Gastrocnemius medialis (tissue), 4 donors: ENCODE results near the gene DSCAML1. TPM values are rescaled to one million over a fixed set of nuclear protein-coding genes. Genes with fewer than 3 reads are reported as not detected.

Experiments
- ATAC-seq, 2 donors: fragments of 150-250 bp; one replicate each; pipeline ENCODE4 v1.9.1; 2016
- DNase-seq, 2 donors: peaks; one replicate each; pipeline ENCODE4 v3.0.0-alpha.2; 2019
- H3K27ac ChIP-seq, 4 donors: fragments of 200-600 bp; sonication (generic); 1 replicate in 1 of 4; 2 replicates in 3 of 4; pipeline ENCODE4 v1.5.1; 2016 to 2018; ENCODE audit warnings: mild to moderate bottlenecking in 2 of 4, moderate library complexity in 1 of 4
- H3K27me3 ChIP-seq, 3 donors: fragments of 200-600 bp; sonication (generic) in 2 of 3; 1 replicate in 1 of 3; 2 replicates in 2 of 3; pipeline versions ENCODE4 v1.5.1 to v1.6.0; 2016 to 2019; ENCODE audit warnings: mild to moderate bottlenecking in 1 of 3, moderate library complexity in 1 of 3
- H3K36me3 ChIP-seq, 2 donors: fragments of 200-600 bp; sonication (generic) in 1 of 2; one replicate each; pipeline ENCODE4 v1.5.1; 2017 to 2018
- H3K4me1 ChIP-seq, 2 donors: fragments of 200-600 bp; sonication (generic) in 1 of 2; one replicate each; pipeline ENCODE4 v1.5.1; 2016 to 2017; ENCODE audit warnings: mild to moderate bottlenecking in 2 of 2
- H3K4me3 ChIP-seq, 4 donors: fragments of 200-600 bp; sonication (generic) in 3 of 4; 1 replicate in 1 of 4; 2 replicates in 3 of 4; pipeline ENCODE4 v1.5.1; 2016 to 2019; ENCODE audit warnings: mild to moderate bottlenecking in 2 of 4
- H3K9me3 ChIP-seq, 3 donors: fragments of 200-600 bp; sonication (generic) in 2 of 3; 1 replicate in 1 of 3; 2 replicates in 2 of 3; pipeline ENCODE4 v1.5.1; 2016 to 2019
- CTCF ChIP-seq, 5 experiments: fragments of 450-650 bp in 3 of 5; fragments of 200-600 bp in 2 of 5; sonication (generic) in 2 of 5; IDR thresholded peaks in 4 of 5; conservative IDR thresholded peaks in 1 of 5; 1 replicate in 4 of 5; 2 replicates in 1 of 5; pipeline ENCODE4 v1.5.1; 2016 to 2019; ENCODE audit warnings: antibody characterized with exemption in 5 of 5, mild to moderate bottlenecking in 3 of 5, moderate library complexity in 3 of 5
- POLR2A ChIP-seq, 2 donors: fragments of 450-650 bp; IDR thresholded peaks; one replicate each; pipeline ENCODE4 v1.6.1; 2017; ENCODE audit warnings: antibody characterized with exemption in 2 of 2, mild to moderate bottlenecking in 2 of 2, moderate library complexity in 2 of 2
- in situ Hi-C, 4 donors: fragments of 200-750 bp; cut with MboI; loops; one replicate each; pipeline versions ENCODE4 v1.15.0 to v1.8.0; 2017; ENCODE audit warnings: low sequenced_read_pairs in 4 of 4
- intact Hi-C: fragments of 100-400 bp; cut with DNase I; formaldehyde crosslinking; loops from one replicate; pipeline ENCODE4 v1.15.1; 2023; ENCODE audit warnings: low total_unique reads
- total RNA-seq, 4 donors: library from RNA; depleted of rRNA; stranded (reverse); fragments of >200 nt; gene quantifications; one replicate each; pipeline versions ENCODE4 v1.1.0 to v1.2.3, GENCODE V29; 2016

Gene DSCAML1
- total RNA-seq, 4 donors from 2014 or later = 0.05 to 0.15 (median 0.07) TPM

GRCh38 chr11:117456027-117456720 is 340.8 kb downstream of the DSCAML1 start:
- ATAC-seq (no peak), DNase-seq (no peak)
- peaks cover 0 to 4% (median 0%) of the 10 kb centered on the region in 3 donors for H3K9me3 ChIP-seq
- TF ChIP-seq CTCF (IDR thresholded peaks at IDR 0.05 in 4 of 5, conservative IDR thresholded peaks at IDR 0.05 in 1 of 5) = no peak
- TF ChIP-seq POLR2A (IDR thresholded peaks at IDR 0.05) = no peak
- no peaks in the 10 kb centered on the region for H3K4me1 ChIP-seq
- no peaks in the 10 kb centered on the region for H3K36me3 ChIP-seq
- H3K27me3 ChIP-seq = no peaks in the 10 kb centered on the region
- no peak overlapping the region for H3K27ac ChIP-seq
- in situ Hi-C loops (no loop called here), intact Hi-C loops (no loop called here)
- no peak overlapping the region for H3K4me3 ChIP-seq

GRCh38 chr11:117454564-117454917 is 342.5 kb downstream of the DSCAML1 start:
- Histone ChIP-seq H3K36me3 (no peaks in the 10 kb centered on the region), H3K4me1 (no peaks in the 10 kb centered on the region), H3K27me3 (no peaks in the 10 kb centered on the region), H3K27ac (no peak overlapping the region), H3K4me3 (no peak overlapping the region), H3K9me3 (peaks cover 0 to 4% (median 0%) of the 10 kb centered on the region in 3 donors)
- intact Hi-C loops (no loop called here), in situ Hi-C loops (no loop called here)
- no peak for DNase-seq
- TF ChIP-seq POLR2A (IDR thresholded peaks at IDR 0.05) (no peak), CTCF (IDR thresholded peaks at IDR 0.05 in 4 of 5, conservative IDR thresholded peaks at IDR 0.05 in 1 of 5) (no peak)
- ATAC-seq = no peak

- H3K9me3 ChIP-seq = peaks cover 0 to 4% (median 0%) of the 10 kb centered on the region in 3 donors
- no peaks in the 10 kb centered on the region for H3K27me3 ChIP-seq
- intact Hi-C loops = no loop called here
- H3K4me3 ChIP-seq = no peak overlapping the region
- no peak for DNase-seq
- H3K4me1 ChIP-seq = no peaks in the 10 kb centered on the region
- no peaks in the 10 kb centered on the region for H3K36me3 ChIP-seq
- TF ChIP-seq POLR2A (IDR thresholded peaks at IDR 0.05) (no peak), CTCF (IDR thresholded peaks at IDR 0.05 in 4 of 5, conservative IDR thresholded peaks at IDR 0.05 in 1 of 5) (no peak)
- H3K27ac ChIP-seq = no peak overlapping the region
- no peak for ATAC-seq
- in situ Hi-C loops = no loop called here
These were observed 343.0 kb downstream of the DSCAML1 start for GRCh38 chr11:117453886-117454563.

- ATAC-seq (no peak), DNase-seq (no peak)
- peaks cover 0 to 3% (median 0%) of the 10 kb centered on the region in 3 donors for H3K9me3 ChIP-seq
- in situ Hi-C loops = loop anchor here in 1 of 4 donors (25.0 kb wide), 1 partner anchor 613 kb away; no protein-coding TSS in a partner anchor
- H3K27me3 ChIP-seq = peaks cover 2 to 9% (median 3%) of the 10 kb centered on the region in 3 donors
- TF ChIP-seq POLR2A (IDR thresholded peaks at IDR 0.05) = no peak
- TF ChIP-seq CTCF (IDR thresholded peaks at IDR 0.05 in 4 of 5, conservative IDR thresholded peaks at IDR 0.05 in 1 of 5) = no peak
- no peaks in the 10 kb centered on the region for H3K4me1 ChIP-seq
- no peak overlapping the region for H3K27ac ChIP-seq
- H3K4me3 ChIP-seq = no peak overlapping the region
- intact Hi-C loops = no loop called here
- no peaks in the 10 kb centered on the region for H3K36me3 ChIP-seq
These were observed 347.8 kb downstream of the DSCAML1 start for GRCh38 chr11:117449111-117449693.
